OCI-LY1 (cell line): ENCODE results near the gene KCNIP3.

Source experiments
- H2AFZ ChIP-seq: fragments of 200-600 bp; sonication (generic), shearing (Covaris generic); 2 replicates; pipeline ENCODE4 v1.6.0; 2014; ENCODE audit warnings: antibody characterized with exemption, mild to moderate bottlenecking, low read length
- H3F3A ChIP-seq: fragments of 200-600 bp; sonication (generic), shearing (Covaris generic); 2 replicates; pipeline ENCODE4 v1.6.0; 2014; ENCODE audit warnings: mild to moderate bottlenecking, antibody characterized with exemption, low read length, moderate library complexity; ENCODE audit not compliant: insufficient read depth
- H3K27ac ChIP-seq: fragments of 200-600 bp; sonication (generic); 2 replicates; pipeline ENCODE4 v1.5.1; 2014; ENCODE audit warnings: low read length, mixed run types, mild to moderate bottlenecking, low read depth; ENCODE audit not compliant: poor library complexity, severe bottlenecking
- H3K27me3 ChIP-seq: fragments of 200-600 bp; sonication (generic); 2 replicates; pipeline ENCODE4 v1.6.0; 2014; ENCODE audit warnings: antibody characterized with exemption, mild to moderate bottlenecking, low read length, moderate library complexity; ENCODE audit not compliant: insufficient read depth
- H3K36me3 ChIP-seq: fragments of 200-600 bp; sonication (generic); 2 replicates; pipeline ENCODE4 v1.6.1; 2014; ENCODE audit warnings: mild to moderate bottlenecking, antibody characterized with exemption, low read length, moderate library complexity, mixed read lengths; ENCODE audit not compliant: insufficient read depth
- H3K4me1 ChIP-seq: fragments of 200-600 bp; sonication (generic); 2 replicates; pipeline ENCODE4 v1.5.1; 2014; ENCODE audit warnings: mild to moderate bottlenecking, low read length, moderate library complexity; ENCODE audit not compliant: insufficient read depth, severe bottlenecking
- H3K4me2 ChIP-seq: fragments of 200-600 bp; sonication (generic), shearing (Covaris generic); 2 replicates; pipeline ENCODE4 v1.6.1; 2014; ENCODE audit warnings: low read length
- H3K4me3 ChIP-seq: fragments of 200-600 bp; sonication (generic); 2 replicates; pipeline ENCODE4 v1.5.1; 2014; ENCODE audit warnings: low read length, low read depth, mild to moderate bottlenecking, mixed read lengths; ENCODE audit not compliant: poor library complexity, severe bottlenecking
- H3K79me2 ChIP-seq: fragments of 200-600 bp; shearing (Covaris generic); 2 replicates; pipeline ENCODE4 v1.6.1; 2016; ENCODE audit warnings: mixed run types, low read length, mixed read lengths; ENCODE audit not compliant: insufficient read depth
- H3K9ac ChIP-seq: fragments of 200-600 bp; sonication (generic), shearing (Covaris generic); 2 replicates; pipeline ENCODE4 v1.6.1; 2014; ENCODE audit warnings: mild to moderate bottlenecking, low read length, mixed read lengths
- H3K9me2 ChIP-seq: fragments of 200-600 bp; sonication (generic), shearing (Covaris generic); 2 replicates; pipeline ENCODE4 v1.6.1; 2014; ENCODE audit warnings: low read depth, mild to moderate bottlenecking, low read length, mixed read lengths
- H3K9me3 ChIP-seq: fragments of 200-600 bp; shearing (Covaris generic); 2 replicates; pipeline ENCODE4 v1.6.1; 2014; ENCODE audit warnings: low read length, mixed read lengths
- H4K20me1 ChIP-seq: fragments of 200-600 bp; sonication (generic), shearing (Covaris generic); 2 replicates; pipeline ENCODE4 v1.6.0; 2016; ENCODE audit warnings: mild to moderate bottlenecking, low read length; ENCODE audit not compliant: insufficient read depth
- CTCF ChIP-seq: fragments of 200-600 bp; sonication (generic), shearing (Covaris generic); IDR thresholded peaks from 2 replicates; pipeline ENCODE4 v1.5.1; 2017; ENCODE audit warnings: mild to moderate bottlenecking, antibody characterized with exemption, low read length, moderate library complexity, mixed read lengths
- EZH2 ChIP-seq: fragments of 200-600 bp; sonication (generic), shearing (Covaris generic); IDR thresholded peaks from 2 replicates; pipeline ENCODE4 v1.8.0; 2017; ENCODE audit warnings: borderline replicate concordance, mixed run types, mild to moderate bottlenecking, antibody characterized with exemption, low read length, moderate library complexity, mixed read lengths

KCNIP3 gene

GRCh38 chr2:95383635-95384027 lies 86.5 kb downstream of the KCNIP3 start:
- Histone ChIP-seq H3K79me2 (no peaks in the 10 kb centered on the region), H3K4me1 (no peaks in the 10 kb centered on the region), H3K9ac (no peak overlapping the region), H3K9me2 (no peaks in the 10 kb centered on the region), H3K4me3 (no peak overlapping the region), H3K36me3 (no peaks in the 10 kb centered on the region), H3K4me2 (no peak overlapping the region), H2AFZ (no peak overlapping the region), H4K20me1 (no peaks in the 10 kb centered on the region), H3K27me3 (no peaks in the 10 kb centered on the region), H3K9me3 (no peaks in the 10 kb centered on the region), H3K27ac (no peak overlapping the region), H3F3A (no peaks in the 10 kb centered on the region)
- TF ChIP-seq CTCF: no peak
- no peak for TF ChIP-seq EZH2

GRCh38 chr2:95384854-95385569 lies 87.9 kb downstream of the KCNIP3 start:
- Histone ChIP-seq H3K79me2 (no peaks in the 10 kb centered on the region), H3K9me2 (no peaks in the 10 kb centered on the region), H3F3A (no peaks in the 10 kb centered on the region), H4K20me1 (no peaks in the 10 kb centered on the region), H3K4me2 (no peak overlapping the region), H3K27me3 (no peaks in the 10 kb centered on the region), H3K36me3 (no peaks in the 10 kb centered on the region), H2AFZ (no peak overlapping the region), H3K4me1 (no peaks in the 10 kb centered on the region), H3K4me3 (no peak overlapping the region), H3K9ac (no peak overlapping the region), H3K27ac (no peak overlapping the region), H3K9me3 (no peaks in the 10 kb centered on the region)
- TF ChIP-seq EZH2: no peak

- no peaks in the 10 kb centered on the region for H4K20me1 ChIP-seq
- no peak overlapping the region for H2AFZ ChIP-seq
- H3F3A ChIP-seq: no peaks in the 10 kb centered on the region
- no peaks in the 10 kb centered on the region for H3K79me2 ChIP-seq
- no peaks in the 10 kb centered on the region for H3K4me1 ChIP-seq
- no peaks in the 10 kb centered on the region for H3K36me3 ChIP-seq
- TF ChIP-seq CTCF (no peak), EZH2 (no peak)
- H3K4me3 ChIP-seq: no peak overlapping the region
- no peaks in the 10 kb centered on the region for H3K27me3 ChIP-seq
- H3K27ac ChIP-seq: no peak overlapping the region
- H3K9me2 ChIP-seq: no peaks in the 10 kb centered on the region
- no peak overlapping the region for H3K9ac ChIP-seq
- H3K9me3 ChIP-seq: no peaks in the 10 kb centered on the region
- H3K4me2 ChIP-seq: no peak overlapping the region
Measured at GRCh38 chr2:95385570-95385984, 88.4 kb downstream of the KCNIP3 start.

GRCh38 chr2:95386031-95386430 lies 88.9 kb downstream of the KCNIP3 start:
- H3K9me2 ChIP-seq: no peaks in the 10 kb centered on the region
- H3K4me2 ChIP-seq: no peak overlapping the region
- no peaks in the 10 kb centered on the region for H3K36me3 ChIP-seq
- no peak overlapping the region for H2AFZ ChIP-seq
- no peaks in the 10 kb centered on the region for H3F3A ChIP-seq
- H3K27ac ChIP-seq: no peak overlapping the region
- no peaks in the 10 kb centered on the region for H3K4me1 ChIP-seq
- H4K20me1 ChIP-seq: no peaks in the 10 kb centered on the region
- TF ChIP-seq CTCF: no peak
- TF ChIP-seq EZH2: no peak
- H3K27me3 ChIP-seq: no peaks in the 10 kb centered on the region
- no peaks in the 10 kb centered on the region for H3K79me2 ChIP-seq
- H3K4me3 ChIP-seq: no peak overlapping the region
- H3K9ac ChIP-seq: no peak overlapping the region
- H3K9me3 ChIP-seq: no peaks in the 10 kb centered on the region
